HepG2 (cell line): ENCODE results near the gene SDK1.

Experiments
- CEBPB ChIP-seq: IDR thresholded peaks from 2 replicates; pipeline ENCODE4 v1.6.1; 2011; ENCODE audit warnings: low read depth, low read length, improper control_type of control experiment, borderline replicate concordance
- GABPB1 ChIP-seq: IDR thresholded peaks from 2 replicates; pipeline ENCODE4 v1.6.1; 2016; ENCODE audit warnings: mild to moderate bottlenecking, missing genetic modification reagents, moderate library complexity, missing compliant biosample characterization
- KDM5A ChIP-seq: fragments of 200-600 bp; sonication (generic); IDR thresholded peaks from 2 replicates; pipeline ENCODE4 v1.7.0; 2018; ENCODE audit warnings: antibody characterized with exemption, mild to moderate bottlenecking, low read length, borderline replicate concordance
- MYC ChIP-seq: sonication (generic); formaldehyde crosslinking; IDR thresholded peaks from 2 replicates; pipeline ENCODE4 v1.9.0; 2021; ENCODE audit warnings: missing genetic modification reagents, borderline replicate concordance
- NFE2 ChIP-seq: sonication (generic); formaldehyde crosslinking; IDR thresholded peaks from 2 replicates; pipeline ENCODE4 v1.4.0; 2020; ENCODE audit warnings: missing genetic modification reagents
- RBM39 ChIP-seq: fragments of 200-400 bp; formaldehyde crosslinking; IDR thresholded peaks from one replicate; pipeline ENCODE4 v1.6.1; 2018; ENCODE audit warnings: antibody characterized with exemption, mild to moderate bottlenecking, low read depth, low read length; ENCODE audit not compliant: poor library complexity, severe bottlenecking
- RFX3 ChIP-seq: IDR thresholded peaks from 2 replicates; pipeline ENCODE4 v1.6.1; 2016; ENCODE audit warnings: missing biosample characterization, missing genetic modification reagents
- ZNF879 ChIP-seq: sonication (generic); formaldehyde crosslinking; IDR thresholded peaks from 2 replicates; pipeline ENCODE4 v1.8.1; 2023; ENCODE audit warnings: missing genetic modification reagents
- ZSCAN22 ChIP-seq: sonication (generic); formaldehyde crosslinking; IDR thresholded peaks from 2 replicates; pipeline ENCODE4 v1.4.0; 2020; ENCODE audit warnings: mild to moderate bottlenecking, missing genetic modification reagents
- TF ChIP-seq, protein P1 (sequence below): sonication (generic); formaldehyde crosslinking; IDR thresholded peaks from 2 replicates; pipeline ENCODE4 v1.5.0; 2020; ENCODE audit warnings: mild to moderate bottlenecking, missing genetic modification reagents, moderate library complexity

DNA sequence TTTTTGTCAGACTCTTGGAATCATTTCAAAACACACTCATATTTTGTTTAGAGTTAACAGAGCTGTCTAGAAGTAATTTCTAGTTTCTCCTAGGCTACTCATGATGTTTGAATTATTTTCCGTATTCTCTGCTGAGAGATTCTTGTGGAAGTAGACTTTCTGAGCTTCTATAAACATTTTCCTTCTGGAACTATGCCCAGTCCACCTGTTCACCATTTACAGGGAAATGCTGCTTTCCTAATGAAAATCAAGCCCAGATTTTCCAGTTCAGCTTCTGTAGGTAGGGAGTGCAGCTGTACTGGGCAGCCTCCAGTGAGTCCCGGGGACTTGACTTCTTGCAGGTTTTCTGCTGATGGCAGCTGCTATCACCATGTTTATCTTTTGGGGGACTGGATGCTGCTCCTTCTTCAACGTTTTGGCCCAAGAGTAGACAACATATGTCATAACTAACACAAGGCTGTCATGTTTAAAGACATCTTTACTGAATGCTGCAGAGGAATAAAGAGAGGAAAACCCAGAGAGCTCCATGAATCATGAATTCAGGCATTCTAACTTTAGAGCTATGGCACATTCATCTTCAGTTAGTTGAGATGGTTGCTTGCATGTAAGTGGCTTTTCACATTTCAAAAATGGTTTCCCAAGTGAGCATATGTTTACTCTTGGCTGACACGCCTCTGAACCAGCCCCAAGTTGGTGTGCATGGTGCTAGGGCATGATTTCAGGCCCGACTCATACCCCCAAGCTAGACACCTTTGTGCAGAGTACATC is 85.6 kb downstream of the SDK1 start:
- TF ChIP-seq, protein P1, sequence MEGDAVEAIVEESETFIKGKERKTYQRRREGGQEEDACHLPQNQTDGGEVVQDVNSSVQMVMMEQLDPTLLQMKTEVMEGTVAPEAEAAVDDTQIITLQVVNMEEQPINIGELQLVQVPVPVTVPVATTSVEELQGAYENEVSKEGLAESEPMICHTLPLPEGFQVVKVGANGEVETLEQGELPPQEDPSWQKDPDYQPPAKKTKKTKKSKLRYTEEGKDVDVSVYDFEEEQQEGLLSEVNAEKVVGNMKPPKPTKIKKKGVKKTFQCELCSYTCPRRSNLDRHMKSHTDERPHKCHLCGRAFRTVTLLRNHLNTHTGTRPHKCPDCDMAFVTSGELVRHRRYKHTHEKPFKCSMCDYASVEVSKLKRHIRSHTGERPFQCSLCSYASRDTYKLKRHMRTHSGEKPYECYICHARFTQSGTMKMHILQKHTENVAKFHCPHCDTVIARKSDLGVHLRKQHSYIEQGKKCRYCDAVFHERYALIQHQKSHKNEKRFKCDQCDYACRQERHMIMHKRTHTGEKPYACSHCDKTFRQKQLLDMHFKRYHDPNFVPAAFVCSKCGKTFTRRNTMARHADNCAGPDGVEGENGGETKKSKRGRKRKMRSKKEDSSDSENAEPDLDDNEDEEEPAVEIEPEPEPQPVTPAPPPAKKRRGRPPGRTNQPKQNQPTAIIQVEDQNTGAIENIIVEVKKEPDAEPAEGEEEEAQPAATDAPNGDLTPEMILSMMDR (CRISPR knock-in tag) = no peak
- TF ChIP-seq RFX3 (CRISPR knock-in tag) (no peak), ZSCAN22 (CRISPR knock-in tag) (no peak), KDM5A (no peak), GABPB1 (no peak), MYC (CRISPR knock-in tag) (no peak), NFE2 (no peak), CEBPB (no peak), ZNF879 (CRISPR knock-in tag) (no peak), RBM39 (no peak)
